Loucy (cell line): ENCODE data around the gene TEX48.

Experiments
- H2AFZ ChIP-seq: fragments of 200-600 bp; sonication (generic); 2 replicates; pipeline ENCODE4 v1.6.0; 2016; ENCODE audit warnings: antibody characterized with exemption, mild to moderate bottlenecking, low read length, moderate library complexity
- H3F3A ChIP-seq: fragments of 200-600 bp; 2 replicates; pipeline ENCODE4 v1.6.0; 2016; ENCODE audit warnings: antibody characterized with exemption, low read depth, mild to moderate bottlenecking
- H3K27me3 ChIP-seq: fragments of 200-600 bp; sonication (generic); 2 replicates; pipeline ENCODE4 v1.6.1; 2014; ENCODE audit warnings: low read length, mild to moderate bottlenecking; ENCODE audit not compliant: insufficient read depth, poor library complexity, severe bottlenecking
- H3K36me3 ChIP-seq: fragments of 200-600 bp; sonication (generic); 2 replicates; pipeline ENCODE4 v1.6.1; 2016; ENCODE audit warnings: low read length; ENCODE audit not compliant: insufficient read depth
- H3K4me1 ChIP-seq: fragments of 200-600 bp; sonication (generic); 2 replicates; pipeline ENCODE4 v1.5.1; 2014; ENCODE audit warnings: low read length, mild to moderate bottlenecking; ENCODE audit not compliant: insufficient read depth, poor library complexity, severe bottlenecking
- H3K4me2 ChIP-seq: fragments of 200-600 bp; sonication (generic); 2 replicates; pipeline ENCODE4 v1.6.0; 2014; ENCODE audit warnings: antibody characterized with exemption, low read length, low read depth, mild to moderate bottlenecking; ENCODE audit not compliant: poor library complexity, severe bottlenecking
- H3K4me3 ChIP-seq: fragments of 200-600 bp; sonication (generic); 2 replicates; pipeline ENCODE4 v1.5.1; 2014; ENCODE audit warnings: low read length, mild to moderate bottlenecking, mixed read lengths; ENCODE audit not compliant: poor library complexity, severe bottlenecking
- H3K79me2 ChIP-seq: fragments of 200-600 bp; sonication (generic); 2 replicates; pipeline ENCODE4 v1.6.1; 2014; ENCODE audit warnings: low read length; ENCODE audit not compliant: insufficient read depth
- H3K9ac ChIP-seq: fragments of 200-600 bp; sonication (generic); 2 replicates; pipeline ENCODE4 v1.6.0; 2014; ENCODE audit warnings: mild to moderate bottlenecking, low read depth, low read length, moderate library complexity; ENCODE audit not compliant: poor library complexity, severe bottlenecking
- H3K9me2 ChIP-seq: fragments of 200-600 bp; sonication (generic); replicated peaks from 2 replicates; pipeline ENCODE4 v1.6.1; 2016; ENCODE audit warnings: low read depth, low read length, mixed read lengths
- H3K9me3 ChIP-seq: fragments of 200-600 bp; sonication (generic); 2 replicates; pipeline ENCODE4 v1.6.1; 2014; ENCODE audit warnings: mild to moderate bottlenecking, antibody characterized with exemption, low read length, low read depth; ENCODE audit not compliant: insufficient read depth
- H4K20me1 ChIP-seq: fragments of 200-600 bp; sonication (generic); 2 replicates; pipeline ENCODE4 v1.6.0; 2014; ENCODE audit warnings: antibody characterized with exemption, low read length, mild to moderate bottlenecking; ENCODE audit not compliant: insufficient read depth, poor library complexity, severe bottlenecking
- CTCF ChIP-seq: fragments of 200-600 bp; sonication (generic); conservative IDR thresholded peaks from 2 replicates; pipeline ENCODE4 v1.5.1; 2014; ENCODE audit warnings: mild to moderate bottlenecking, antibody characterized with exemption, low read length
- EZH2phosphoT487 ChIP-seq: fragments of 200-600 bp; IDR thresholded peaks from 2 replicates; pipeline ENCODE4 v1.6.1; 2018; ENCODE audit warnings: antibody characterized with exemption, mild to moderate bottlenecking, moderate library complexity, borderline replicate concordance

TEX48 gene

DNA sequence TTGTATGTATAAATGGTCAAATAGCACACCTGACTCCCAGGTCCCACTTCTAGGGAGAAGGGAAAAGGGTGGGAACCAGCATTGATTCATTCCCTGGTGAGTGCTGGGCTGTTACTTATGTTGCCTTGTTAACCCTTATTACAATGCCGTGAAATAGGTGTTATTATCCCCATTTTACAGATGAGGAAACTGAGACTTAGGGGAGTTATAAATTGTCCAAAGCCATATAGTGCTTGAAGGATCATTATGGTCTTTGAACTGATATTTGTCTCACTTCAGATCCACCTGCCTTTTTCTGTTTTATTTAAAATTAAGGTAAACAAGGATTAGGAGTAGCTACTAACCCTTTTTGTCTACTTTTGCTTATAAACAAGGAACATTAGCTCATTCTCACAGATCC is 54.4 kb downstream of the TEX48 start:
- H3K27me3 ChIP-seq = no peaks in the 10 kb centered on the region
- H4K20me1 ChIP-seq = no peaks in the 10 kb centered on the region
- H3K4me3 ChIP-seq = no peak overlapping the region
- no peaks in the 10 kb centered on the region for H3K4me1 ChIP-seq
- TF ChIP-seq CTCF = no peak
- no peak for TF ChIP-seq EZH2phosphoT487
- no peak overlapping the region for H2AFZ ChIP-seq
- no peak overlapping the region for H3K9ac ChIP-seq
- H3F3A ChIP-seq = no peaks in the 10 kb centered on the region
- H3K4me2 ChIP-seq = no peak overlapping the region
- H3K36me3 ChIP-seq = peaks cover 65% of the 10 kb centered on the region; the same call in 1 of the 2 replicates
- H3K79me2 ChIP-seq = no peaks in the 10 kb centered on the region
- H3K9me2 ChIP-seq = no peaks in the 10 kb centered on the region
- H3K9me3 ChIP-seq = no peaks in the 10 kb centered on the region

- Histone ChIP-seq H3K4me1 (no peaks in the 10 kb centered on the region), H3K36me3 (peaks cover 57% of the 10 kb centered on the region; the same call in 1 of the 2 replicates), H3K9me3 (no peaks in the 10 kb centered on the region), H2AFZ (no peak overlapping the region), H4K20me1 (no peaks in the 10 kb centered on the region), H3F3A (no peaks in the 10 kb centered on the region), H3K79me2 (peaks cover 4% of the 10 kb centered on the region; the same call in 1 of the 2 replicates), H3K4me2 (no peak overlapping the region), H3K9ac (no peak overlapping the region), H3K9me2 (no peaks in the 10 kb centered on the region), H3K27me3 (no peaks in the 10 kb centered on the region), H3K4me3 (no peak overlapping the region)
- no peak for TF ChIP-seq EZH2phosphoT487
- TF ChIP-seq CTCF = no peak
These were observed 55.5 kb downstream of the TEX48 start for GRCh38 chr9:114626415-114627020.

GRCh38 chr9:114624677-114625076 is 57.3 kb downstream of the TEX48 start:
- Histone ChIP-seq H3K9ac (no peak overlapping the region), H3K36me3 (peaks cover 38% of the 10 kb centered on the region; the same call in 1 of the 2 replicates), H3K4me1 (no peaks in the 10 kb centered on the region), H2AFZ (no peak overlapping the region), H4K20me1 (no peaks in the 10 kb centered on the region), H3K4me2 (no peak overlapping the region), H3K27me3 (no peaks in the 10 kb centered on the region), H3F3A (no peaks in the 10 kb centered on the region), H3K79me2 (peaks cover 4% of the 10 kb centered on the region; the same call in 1 of the 2 replicates), H3K9me3 (no peaks in the 10 kb centered on the region), H3K9me2 (no peaks in the 10 kb centered on the region), H3K4me3 (no peak overlapping the region)
- TF ChIP-seq EZH2phosphoT487 (no peak), CTCF (no peak)
